Activated naive CD8-positive, alpha-beta T cell (primary cell): ENCODE results near the gene DEXI.
A peak's percentile ranks its signal among the peaks of the same experiment; 100 is the strongest.
"Not testable (repeated sequence)": the region's sequence is repeated elsewhere in the genome, so short reads cannot be mapped to it uniquely, and the experiment has no call there.

ENCODE experiments used
- H3K27ac Mint-ChIP-seq: one replicate; pipeline ENCODE4 v1.8.0; 2021; ENCODE audit warnings: mixed read lengths
- H3K27me3 Mint-ChIP-seq: one replicate; pipeline ENCODE4 v1.8.0; 2021; ENCODE audit warnings: mixed read lengths
- H3K36me3 Mint-ChIP-seq: one replicate; pipeline ENCODE4 v1.8.0; 2021; ENCODE audit warnings: mixed read lengths
- H3K4me1 Mint-ChIP-seq: one replicate; pipeline ENCODE4 v1.8.0; 2021; ENCODE audit warnings: low read depth, mixed read lengths
- H3K4me3 Mint-ChIP-seq: one replicate; pipeline ENCODE4 v1.8.0; 2021; ENCODE audit warnings: mild to moderate bottlenecking, mixed read lengths
- H3K9me3 Mint-ChIP-seq: one replicate; pipeline ENCODE4 v1.8.0; 2021; ENCODE audit warnings: low read depth, mixed read lengths

Gene DEXI

GRCh38 chr16:10978124-10978523 is 35.9 kb upstream of the DEXI start:
- Mint-ChIP-seq H3K27ac (no peak overlapping the region), H3K9me3 (no peaks in the 10 kb centered on the region), H3K36me3 (peaks cover 6% of the 10 kb centered on the region), H3K27me3 (no peaks in the 10 kb centered on the region), H3K4me1 (peaks cover 10% of the 10 kb centered on the region), H3K4me3 (no peak overlapping the region)

GRCh38 chr16:10976634-10977033 is 34.4 kb upstream of the DEXI start:
- H3K4me3 Mint-ChIP-seq, result no peak overlapping the region
- no peak overlapping the region for H3K27ac Mint-ChIP-seq
- H3K27me3 Mint-ChIP-seq, result no peaks in the 10 kb centered on the region
- H3K9me3 Mint-ChIP-seq, result no peaks in the 10 kb centered on the region
- peaks cover 22% of the 10 kb centered on the region for H3K4me1 Mint-ChIP-seq
- peaks cover 8% of the 10 kb centered on the region for H3K36me3 Mint-ChIP-seq

- Mint-ChIP-seq H3K4me1 (peaks cover 29% of the 10 kb centered on the region), H3K36me3 (peaks cover 8% of the 10 kb centered on the region), H3K27ac (peak overlapping the region; percentile 46), H3K27me3 (no peaks in the 10 kb centered on the region), H3K9me3 (no peaks in the 10 kb centered on the region), H3K4me3 (no peak overlapping the region)
Measured at GRCh38 chr16:10972819-10973464, 30.7 kb upstream of the DEXI start.

GRCh38 chr16:10972108-10972818 is 30.0 kb upstream of the DEXI start:
- Mint-ChIP-seq H3K27me3 (no peaks in the 10 kb centered on the region), H3K4me3 (peak overlapping the region; percentile 36), H3K27ac (peak overlapping the region; percentile 46), H3K36me3 (peaks cover 8% of the 10 kb centered on the region), H3K9me3 (no peaks in the 10 kb centered on the region), H3K4me1 (peaks cover 26% of the 10 kb centered on the region)

GRCh38 chr16:10971560-10971961 is 29.3 kb upstream of the DEXI start:
- Mint-ChIP-seq H3K4me1 (peaks cover 30% of the 10 kb centered on the region), H3K27ac (no peak overlapping the region), H3K36me3 (peaks cover 14% of the 10 kb centered on the region), H3K27me3 (no peaks in the 10 kb centered on the region), H3K9me3 (no peaks in the 10 kb centered on the region), H3K4me3 (no peak overlapping the region)

GRCh38 chr16:10970065-10970464 is 27.8 kb upstream of the DEXI start:
- peaks cover 22% of the 10 kb centered on the region for H3K36me3 Mint-ChIP-seq

GRCh38 chr16:10969615-10970014 is 27.3 kb upstream of the DEXI start:
- H3K36me3 Mint-ChIP-seq, result peaks cover 20% of the 10 kb centered on the region
- no peak overlapping the region for H3K4me3 Mint-ChIP-seq
- H3K27ac Mint-ChIP-seq, result no peak overlapping the region
- no peaks in the 10 kb centered on the region for H3K27me3 Mint-ChIP-seq
- peaks cover 48% of the 10 kb centered on the region for H3K4me1 Mint-ChIP-seq
- H3K9me3 Mint-ChIP-seq, result peaks cover 3% of the 10 kb centered on the region

More at GRCh38 chr16:10970065-10970464, 27.8 kb upstream of the DEXI start:
- H3K27me3 Mint-ChIP-seq, result no peaks in the 10 kb centered on the region
- peaks cover 3% of the 10 kb centered on the region for H3K9me3 Mint-ChIP-seq
- no peak overlapping the region for H3K4me3 Mint-ChIP-seq
- H3K4me1 Mint-ChIP-seq, result peaks cover 44% of the 10 kb centered on the region
- H3K27ac Mint-ChIP-seq, result peak overlapping the region; percentile 28

- H3K27me3 Mint-ChIP-seq, result no peaks in the 10 kb centered on the region
- H3K4me1 Mint-ChIP-seq, result peaks cover 57% of the 10 kb centered on the region
- H3K36me3 Mint-ChIP-seq, result peaks cover 18% of the 10 kb centered on the region
- peaks cover 3% of the 10 kb centered on the region for H3K9me3 Mint-ChIP-seq
- H3K27ac Mint-ChIP-seq, result peak overlapping the region; percentile 35
- H3K4me3 Mint-ChIP-seq, result no peak overlapping the region
Measured at GRCh38 chr16:10968498-10968897, 26.2 kb upstream of the DEXI start.

- H3K27ac Mint-ChIP-seq, result no peak overlapping the region
- H3K36me3 Mint-ChIP-seq, result peaks cover 15% of the 10 kb centered on the region
- peaks cover 52% of the 10 kb centered on the region for H3K4me1 Mint-ChIP-seq
- no peaks in the 10 kb centered on the region for H3K27me3 Mint-ChIP-seq
- no peak overlapping the region for H3K4me3 Mint-ChIP-seq
- H3K9me3 Mint-ChIP-seq, result peaks cover 3% of the 10 kb centered on the region
Measured at GRCh38 chr16:10967986-10968385, 25.7 kb upstream of the DEXI start.

- peak overlapping the region; percentile 31 for H3K4me3 Mint-ChIP-seq
- peaks cover 41% of the 10 kb centered on the region for H3K4me1 Mint-ChIP-seq
- peak overlapping the region; percentile 78 for H3K27ac Mint-ChIP-seq
- H3K27me3 Mint-ChIP-seq, H3K9me3 Mint-ChIP-seq: not testable (repeated sequence)
- H3K36me3 Mint-ChIP-seq, result peaks cover 17% of the 10 kb centered on the region
Measured at GRCh38 chr16:10966559-10966958, 24.3 kb upstream of the DEXI start.

GRCh38 chr16:10966129-10966528 is 23.9 kb upstream of the DEXI start:
- Mint-ChIP-seq H3K4me3 (peak overlapping the region; percentile 31), H3K36me3 (peaks cover 17% of the 10 kb centered on the region), H3K27me3 (no peaks in the 10 kb centered on the region), H3K9me3 (peaks cover 3% of the 10 kb centered on the region), H3K4me1 (peaks cover 40% of the 10 kb centered on the region), H3K27ac (peak overlapping the region; percentile 78)

- peaks cover 3% of the 10 kb centered on the region for H3K9me3 Mint-ChIP-seq
- H3K27ac Mint-ChIP-seq, result peak overlapping the region; percentile 78
- peak overlapping the region; percentile 31 for H3K4me3 Mint-ChIP-seq
- peaks cover 44% of the 10 kb centered on the region for H3K4me1 Mint-ChIP-seq
- H3K27me3 Mint-ChIP-seq, result no peaks in the 10 kb centered on the region
- H3K36me3 Mint-ChIP-seq, result peaks cover 17% of the 10 kb centered on the region
Measured at GRCh38 chr16:10965440-10966061, 23.3 kb upstream of the DEXI start.

GRCh38 chr16:10964891-10965326 is 22.6 kb upstream of the DEXI start:
- H3K36me3 Mint-ChIP-seq, result peaks cover 17% of the 10 kb centered on the region
- peaks cover 3% of the 10 kb centered on the region for H3K9me3 Mint-ChIP-seq
- no peaks in the 10 kb centered on the region for H3K27me3 Mint-ChIP-seq
- H3K4me1 Mint-ChIP-seq, result peaks cover 44% of the 10 kb centered on the region
- H3K4me3 Mint-ChIP-seq, result no peak overlapping the region
- peak overlapping the region; percentile 78 for H3K27ac Mint-ChIP-seq

- peaks cover 17% of the 10 kb centered on the region for H3K36me3 Mint-ChIP-seq
- H3K27ac Mint-ChIP-seq, result peak overlapping the region; percentile 89
- no peaks in the 10 kb centered on the region for H3K27me3 Mint-ChIP-seq
- H3K4me1 Mint-ChIP-seq, result peaks cover 44% of the 10 kb centered on the region
- peak overlapping the region; percentile 27 for H3K4me3 Mint-ChIP-seq
- peaks cover 3% of the 10 kb centered on the region for H3K9me3 Mint-ChIP-seq
Measured at GRCh38 chr16:10964039-10964890, 22.0 kb upstream of the DEXI start.
